ENCODE measurements around the gene EDRF1.

GRCh38 chr10:125762692-125763648 lies 43.5 kb downstream of the EDRF1 start:
- TF ChIP-seq REST (IDR thresholded peaks at IDR 0.05) (no peak), MAFK (IDR thresholded peaks at IDR 0.05; ENCODE audit: partially characterized antibody) (no peak), EHMT2 (IDR thresholded peaks at IDR 0.05; ENCODE audit: low read depth) (no peak), CTCF (IDR thresholded peaks at IDR 0.05) (no peak), EP300 (IDR thresholded peaks at IDR 0.05) (no peak), ESRRA (IDR thresholded peaks at IDR 0.05; ENCODE audit: borderline replicate concordance, low read length) (no peak), KDM1A (IDR thresholded peaks at IDR 0.05; ENCODE audit: low read depth) (no peak)

All from A549 (cell line).